HG02571 (cell line): ENCODE measurements around the gene CCDC106.

Source experiments
- ATAC-seq: cut with Tn5 transposase; IDR thresholded peaks from one replicate; pipeline ENCODE4 v1.9.1; 2021; ENCODE audit warnings: mild to moderate bottlenecking, moderate library complexity; ENCODE audit not compliant: unreplicated experiment

Gene CCDC106

DNA sequence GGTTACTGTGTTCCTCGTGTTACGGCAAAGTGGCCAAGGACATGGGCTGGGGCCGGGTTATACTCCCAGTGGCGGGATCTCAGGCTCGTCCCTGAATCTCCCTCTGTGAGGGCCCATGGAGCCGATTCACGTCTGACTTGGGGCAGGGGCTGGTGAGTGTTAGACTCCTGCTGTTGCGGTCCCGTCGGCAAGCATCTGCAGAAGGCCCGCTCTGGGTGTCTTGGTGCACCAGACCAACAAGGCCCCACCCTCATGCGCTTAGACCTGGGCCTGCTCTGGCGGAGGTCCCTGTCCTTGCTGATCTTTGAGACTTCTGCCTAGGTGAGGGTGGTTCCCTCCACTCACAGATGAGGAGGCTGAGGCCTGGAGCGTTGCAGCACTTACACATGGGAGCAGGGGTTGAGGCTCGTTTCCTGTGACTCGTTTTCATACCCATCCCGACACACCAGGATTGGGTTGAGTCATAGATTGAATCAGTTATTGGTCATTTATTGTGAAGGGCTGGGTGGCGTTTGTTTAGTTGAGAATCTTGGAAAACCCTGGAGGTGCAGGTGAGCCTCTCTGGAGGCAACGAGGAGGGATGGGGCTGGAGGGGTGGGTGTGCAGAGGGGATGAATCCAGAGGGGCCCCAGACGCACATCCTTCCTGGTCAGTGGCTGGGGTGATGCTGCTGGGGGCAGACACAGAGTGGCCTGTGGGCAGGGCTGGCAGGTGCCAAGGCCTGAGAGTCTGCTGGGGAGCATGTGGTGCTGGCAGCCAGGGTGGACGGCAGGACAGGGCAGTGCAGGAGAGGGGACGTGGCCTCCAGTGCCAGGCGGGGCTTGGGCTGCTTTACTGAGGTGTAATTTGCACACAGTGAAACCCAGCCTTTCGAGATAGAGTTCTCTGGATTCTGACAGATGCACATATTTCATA, 31.6 kb downstream of the CCDC106 start:
- ATAC-seq: no peak

DNA sequence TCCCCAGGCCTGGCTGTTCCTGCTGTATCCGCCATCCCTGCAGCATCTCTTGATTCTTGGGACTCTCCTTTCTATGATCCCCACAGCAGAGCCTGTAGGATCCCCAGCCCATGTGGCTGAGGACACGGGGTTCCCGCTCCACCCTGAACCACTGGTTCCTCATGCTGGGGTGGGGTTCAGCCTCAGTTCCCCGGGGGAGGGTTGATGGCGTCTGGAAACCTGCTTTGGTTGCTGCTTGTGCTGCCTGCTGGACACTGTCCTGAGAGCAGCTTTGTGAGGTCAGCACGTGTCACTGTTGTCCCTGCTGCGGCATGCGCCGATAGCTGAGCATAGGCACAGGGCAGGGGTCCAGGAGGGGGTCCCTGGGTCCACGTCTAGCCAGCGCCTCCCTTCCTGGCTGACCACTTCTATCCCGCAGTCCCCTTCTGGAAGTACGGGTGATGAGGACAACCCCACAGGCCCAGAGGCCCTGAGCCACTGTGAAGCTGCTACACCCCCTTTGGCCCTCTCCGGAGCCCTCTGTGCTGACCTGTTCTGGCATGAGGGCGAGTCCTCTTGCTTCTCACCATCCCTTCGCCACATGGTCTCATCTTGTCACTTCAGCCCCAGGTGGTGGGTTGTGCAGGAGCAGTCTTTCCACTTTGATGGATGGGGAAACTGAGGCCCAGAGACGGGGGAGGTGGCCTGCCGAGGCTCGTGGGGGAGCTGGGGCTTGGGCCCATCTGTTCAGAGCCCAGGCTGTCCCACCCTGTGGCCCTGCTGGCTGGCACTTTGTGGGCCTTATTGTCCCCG, 32.5 kb downstream of the CCDC106 start:
- ATAC-seq: no peak

DNA sequence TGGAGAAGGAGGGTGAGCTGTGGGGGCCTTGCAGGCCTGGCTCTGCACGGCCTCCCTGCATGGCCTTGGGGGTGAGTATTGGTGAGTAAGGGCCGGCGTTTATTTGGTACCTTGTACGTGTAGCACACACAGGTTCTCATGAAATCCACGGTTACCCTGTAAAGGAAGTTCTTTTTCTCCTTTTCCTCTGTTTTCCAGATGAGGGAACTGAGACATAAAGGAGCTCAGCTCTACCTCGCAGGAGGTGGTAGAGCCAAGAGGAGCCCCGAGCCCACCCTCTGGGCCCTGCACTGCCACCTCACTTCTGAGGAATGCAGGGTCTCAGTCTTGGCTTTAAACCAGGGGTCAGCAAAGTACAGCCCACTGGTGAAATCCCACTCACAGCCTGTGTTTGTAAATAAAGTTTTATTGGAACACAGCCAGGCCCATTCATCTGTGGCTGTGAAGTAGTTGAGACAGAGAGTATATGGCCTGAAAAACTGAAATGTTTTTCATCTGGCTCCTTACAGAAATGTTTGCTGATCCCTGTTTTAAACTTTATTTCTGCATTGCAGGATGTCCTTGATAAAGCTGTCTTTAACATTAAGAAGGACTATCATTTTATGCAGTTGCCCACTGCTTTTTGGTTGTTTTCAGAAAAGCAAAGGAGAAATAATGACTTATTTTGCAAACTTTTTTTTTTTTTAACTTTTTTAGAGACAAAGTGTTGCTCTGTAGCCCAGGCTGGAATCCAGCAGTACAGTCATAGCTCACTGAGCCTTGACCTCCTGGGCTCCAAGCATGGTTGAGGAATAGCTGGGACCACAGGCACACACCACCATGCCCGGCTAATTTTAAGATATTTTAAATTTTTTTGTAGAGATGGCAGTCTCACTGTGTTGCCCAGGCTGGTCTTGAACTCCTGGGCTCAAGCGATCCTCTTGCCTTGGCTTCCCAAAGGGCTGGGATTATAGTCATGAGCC, 33.4 kb downstream of the CCDC106 start:
- no peak for ATAC-seq

DNA sequence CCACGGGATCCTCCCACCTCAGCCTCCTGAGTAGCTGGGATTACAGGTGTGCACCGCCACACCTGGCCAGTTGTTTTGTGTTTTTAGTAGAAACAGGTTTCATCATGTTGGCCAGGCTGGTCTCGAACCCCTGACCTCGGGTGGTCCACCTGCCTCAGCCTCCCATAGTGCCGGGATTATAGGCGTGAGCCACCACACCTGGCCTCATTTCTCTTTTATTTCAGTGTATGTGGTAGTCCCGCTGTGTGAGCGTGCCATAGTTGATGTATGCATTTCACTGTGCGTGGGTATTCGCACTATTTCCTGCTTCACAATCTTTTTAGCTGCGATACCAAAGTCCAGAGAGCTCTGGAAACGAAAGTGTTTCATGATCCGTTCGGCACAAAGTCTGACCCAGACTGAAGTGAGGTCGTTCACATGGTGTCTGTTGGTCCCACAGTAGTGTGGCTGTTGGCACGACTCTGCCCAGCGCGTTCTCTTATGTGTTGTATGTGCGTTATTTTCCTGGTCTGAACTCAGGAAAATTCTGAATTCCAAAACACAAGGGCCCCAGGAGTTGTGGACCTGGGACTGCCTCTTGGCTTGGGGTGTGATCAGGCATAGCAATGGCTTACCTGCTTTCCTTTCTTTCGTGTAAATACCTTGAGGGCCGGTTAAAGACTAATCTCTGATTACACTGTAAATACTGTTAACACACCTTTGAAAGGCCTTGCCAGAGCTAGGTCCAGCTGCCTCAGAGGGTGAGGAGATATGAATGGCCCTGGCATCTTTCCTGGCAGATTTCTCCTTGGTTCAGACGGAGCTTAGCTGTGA, 35.6 kb downstream of the CCDC106 start:
- no peak for ATAC-seq

DNA sequence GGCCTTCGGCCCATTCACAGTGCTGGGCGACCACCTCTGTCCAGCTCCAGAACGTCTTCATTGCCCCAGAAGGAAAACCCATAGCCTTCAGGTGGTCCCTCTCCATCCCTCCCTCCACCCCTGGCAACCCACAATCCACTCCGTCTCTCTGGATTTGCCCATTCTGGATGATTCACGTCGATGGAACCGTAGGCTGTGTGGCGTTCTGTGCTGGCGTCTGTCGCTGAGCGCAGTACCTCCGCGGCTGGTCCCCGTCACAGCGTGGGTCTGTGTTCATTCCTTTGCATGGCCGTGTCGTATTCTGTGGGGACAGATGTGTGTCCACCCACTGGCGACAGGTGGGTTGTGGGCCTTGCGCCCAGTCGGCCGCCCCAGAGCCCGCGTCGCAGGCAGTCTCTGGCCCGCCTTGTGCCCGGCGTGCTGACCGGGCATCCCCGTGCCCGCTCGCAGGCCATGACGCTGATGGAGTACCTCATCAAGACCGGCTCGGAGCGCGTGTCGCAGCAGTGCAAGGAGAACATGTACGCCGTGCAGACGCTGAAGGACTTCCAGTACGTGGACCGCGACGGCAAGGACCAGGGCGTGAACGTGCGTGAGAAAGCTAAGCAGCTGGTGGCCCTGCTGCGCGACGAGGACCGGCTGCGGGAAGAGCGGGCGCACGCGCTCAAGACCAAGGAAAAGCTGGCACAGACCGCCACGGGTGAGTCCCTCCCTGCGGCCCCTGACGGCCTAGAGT, 37.1 kb downstream of the CCDC106 start:
- no peak for ATAC-seq

DNA sequence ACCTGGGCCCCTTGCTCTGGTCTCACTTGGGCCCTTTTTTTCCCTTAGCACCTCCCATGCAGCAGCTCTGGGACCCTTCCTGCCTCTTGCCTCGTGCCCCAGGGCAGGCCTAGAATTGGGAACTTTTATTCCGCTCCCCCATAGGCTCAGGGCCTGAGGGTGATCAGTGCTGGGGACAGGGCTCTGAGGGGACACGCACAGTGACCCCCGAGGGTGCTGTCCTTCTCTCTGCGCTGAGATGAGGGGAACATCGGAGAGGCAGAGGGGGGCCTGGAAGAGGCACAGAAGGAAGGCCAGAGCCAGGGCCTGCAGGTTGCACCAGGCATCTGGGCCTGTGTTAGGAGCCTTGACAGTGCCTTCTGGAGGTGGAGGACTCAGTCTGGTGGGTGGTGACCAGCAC, 37.8 kb downstream of the CCDC106 start:
- ATAC-seq: no peak

DNA sequence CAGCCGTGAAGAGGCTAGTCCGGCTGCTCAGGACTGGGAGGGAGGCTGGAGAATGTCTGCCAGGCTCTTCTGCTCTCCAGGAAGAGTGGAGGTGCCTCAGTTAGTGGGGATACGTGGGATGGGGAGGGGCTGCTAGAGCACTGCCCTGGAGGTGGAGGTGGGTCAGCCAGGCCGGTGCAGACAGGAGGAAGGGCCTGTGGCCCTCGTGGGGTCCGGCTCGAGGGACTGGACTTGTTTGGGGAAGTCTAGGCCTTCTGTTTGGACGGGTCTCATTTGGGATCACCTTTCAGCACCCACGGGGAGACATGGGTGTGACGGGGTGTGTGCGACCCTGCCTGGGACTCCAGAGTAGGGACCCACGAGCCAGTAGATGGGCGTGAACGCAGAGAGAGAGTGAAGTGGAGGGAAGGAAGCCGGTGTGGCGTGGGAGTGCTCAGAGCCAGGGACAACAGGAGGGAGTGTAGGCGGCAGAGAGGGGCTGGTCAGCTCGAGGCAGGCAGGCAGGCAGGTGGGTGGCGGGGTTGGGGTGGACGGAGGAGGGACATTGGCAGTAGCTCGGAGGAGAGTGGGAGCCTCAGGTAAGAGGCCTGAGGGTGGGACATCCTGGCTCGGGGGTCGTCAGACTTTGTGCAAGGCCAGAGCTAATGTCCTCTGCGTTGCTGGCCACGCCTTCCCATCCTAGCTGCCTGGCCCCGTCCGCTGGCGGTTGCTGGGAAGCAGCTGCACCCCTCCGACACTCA, 38.5 kb downstream of the CCDC106 start:
- ATAC-seq: no peak

DNA sequence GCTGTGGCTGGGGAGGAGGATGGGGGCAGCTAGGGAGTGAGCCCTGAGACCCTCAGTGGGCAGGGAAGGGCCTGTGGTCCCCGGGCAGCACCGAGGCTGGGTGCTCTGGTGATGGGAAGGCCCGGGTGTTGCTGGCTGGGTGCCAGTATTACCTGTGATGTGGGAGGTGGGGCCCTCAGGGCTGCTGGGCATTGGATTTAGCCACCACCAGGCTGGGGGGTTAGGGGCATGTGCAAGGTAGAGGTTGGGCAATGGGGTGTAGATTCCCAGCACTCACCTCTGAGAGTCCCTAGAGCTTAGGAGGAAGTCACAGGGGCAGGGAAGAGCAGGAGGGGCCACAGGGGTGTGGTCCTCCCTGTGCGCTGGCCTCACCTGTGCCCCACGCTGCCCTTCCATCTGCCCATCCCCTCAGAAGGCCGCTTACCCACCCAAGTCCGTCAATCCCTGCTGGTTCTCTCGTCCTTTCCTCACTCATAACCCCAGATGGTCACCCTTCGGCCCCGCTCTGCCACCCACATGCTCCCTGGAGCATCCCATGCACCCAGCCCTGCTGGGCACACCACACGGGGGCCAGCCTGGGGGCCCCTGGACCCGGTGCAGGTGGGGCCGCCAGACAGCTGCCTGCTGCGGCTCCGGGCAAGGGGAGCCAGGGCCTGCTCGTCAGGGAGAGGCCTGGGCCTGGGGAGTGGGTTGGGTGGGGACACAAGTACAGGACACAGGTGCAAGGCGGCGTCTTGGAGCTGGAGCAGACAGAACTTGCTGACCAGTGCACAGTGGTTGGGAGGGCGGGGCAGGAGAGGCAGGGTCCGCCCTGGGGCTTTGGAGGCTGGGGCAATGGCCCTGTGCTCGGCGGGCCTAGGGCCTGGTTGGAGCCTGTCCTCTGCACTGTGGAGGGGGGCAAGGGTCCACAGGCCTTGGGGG, 39.5 kb downstream of the CCDC106 start:
- ATAC-seq: no peak

DNA sequence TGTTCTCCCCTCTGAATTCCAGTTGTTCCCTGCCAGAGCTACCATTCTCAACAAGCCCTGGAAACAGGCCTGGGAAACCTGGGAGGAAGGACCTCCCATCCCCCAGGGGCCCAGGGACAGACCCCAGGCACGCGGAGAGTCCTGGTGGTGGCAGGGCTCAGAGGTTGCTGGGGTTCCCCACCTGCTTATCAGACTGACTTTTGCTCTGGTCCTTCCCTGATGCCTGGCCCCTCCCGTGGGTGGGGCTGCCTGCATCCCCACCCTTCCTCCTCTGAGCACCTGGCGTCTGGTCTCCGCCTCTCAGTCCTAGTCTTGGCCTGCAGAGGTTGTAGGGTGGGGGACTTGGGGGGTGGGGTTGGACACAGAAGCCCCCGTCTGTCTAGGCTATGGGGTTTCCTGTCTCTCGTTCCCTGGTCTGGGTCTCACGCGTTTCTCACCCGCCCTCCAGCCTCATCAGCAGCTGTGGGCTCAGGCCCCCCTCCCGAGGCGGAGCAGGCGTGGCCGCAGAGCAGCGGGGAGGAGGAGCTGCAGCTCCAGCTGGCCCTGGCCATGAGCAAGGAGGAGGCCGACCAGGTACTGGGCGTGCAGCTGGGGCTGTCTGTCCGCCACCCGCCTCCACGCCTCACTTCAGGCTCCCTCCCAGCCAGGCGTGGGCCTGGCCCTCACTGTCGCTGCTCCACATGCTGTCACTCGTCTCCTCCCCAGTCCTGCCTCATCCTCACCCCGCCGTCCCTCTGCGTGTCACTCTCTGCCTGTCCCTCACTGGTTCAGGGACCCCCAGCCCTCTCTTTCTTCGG, 40.6 kb downstream of the CCDC106 start:
- ATAC-seq: no peak

DNA sequence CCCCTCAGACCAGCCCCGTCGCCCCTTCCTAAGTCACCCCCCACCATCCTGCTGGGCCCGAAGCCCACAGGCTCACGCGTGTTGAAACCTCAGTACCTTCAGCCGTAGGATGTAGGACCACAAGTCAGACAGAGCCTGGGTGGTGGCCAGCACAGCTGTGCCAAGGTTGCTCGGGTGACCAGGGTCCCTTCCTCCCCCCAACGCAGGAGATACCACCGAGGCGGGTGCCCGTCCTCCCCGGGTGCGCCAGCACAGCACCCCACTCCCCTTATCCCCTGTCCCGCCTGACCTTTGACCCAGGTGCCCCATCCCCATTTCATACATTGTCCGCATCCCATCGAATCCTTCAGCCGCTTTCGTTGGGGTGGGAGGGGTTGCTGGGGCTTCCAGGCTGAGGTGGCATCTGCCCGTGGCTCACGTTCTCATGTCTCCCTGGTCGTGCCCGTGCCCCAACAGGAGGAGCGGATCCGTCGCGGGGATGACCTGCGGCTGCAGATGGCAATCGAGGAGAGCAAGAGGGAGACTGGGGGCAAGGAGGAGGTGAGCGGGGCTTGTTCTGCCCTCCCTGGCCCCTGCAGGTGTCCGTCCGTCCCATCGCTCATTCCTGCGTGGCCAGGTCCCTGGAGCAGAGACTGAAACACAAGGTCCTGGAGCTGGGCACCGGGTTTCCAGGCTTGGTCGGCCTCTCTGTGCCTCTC, 41.5 kb downstream of the CCDC106 start:
- ATAC-seq: no peak

DNA sequence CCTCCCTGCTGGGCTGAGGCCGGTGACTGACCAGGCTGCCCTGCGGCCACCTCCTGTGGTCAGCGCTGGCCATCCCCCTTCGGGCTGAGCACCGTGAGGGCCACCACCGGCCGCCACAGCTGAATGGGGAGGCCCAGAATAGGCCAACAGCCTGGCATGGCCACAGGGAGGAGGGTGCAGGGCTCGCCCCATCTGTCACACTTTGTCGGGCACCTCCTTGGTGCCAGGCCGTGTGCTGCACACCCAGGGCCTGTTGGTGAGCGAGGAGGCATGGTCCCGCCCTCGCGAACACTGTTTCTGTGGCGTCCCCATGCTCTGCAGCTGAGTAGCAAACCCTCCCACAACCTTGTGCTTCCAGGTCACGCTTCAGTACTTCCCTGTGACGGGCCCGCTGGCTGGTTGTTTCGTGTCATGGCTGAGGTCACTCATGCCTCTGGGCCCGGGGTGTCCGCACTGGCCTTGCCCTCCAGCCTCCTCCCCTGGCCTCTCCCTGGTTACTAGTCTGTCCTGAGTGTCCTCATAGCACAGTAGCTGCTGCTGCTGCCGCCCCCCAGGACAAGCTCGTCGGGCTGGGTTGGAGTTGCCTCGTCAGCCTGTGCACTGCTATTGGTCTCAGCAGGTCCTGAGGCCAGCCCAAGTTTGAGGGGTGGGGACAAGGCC, 42.2 kb downstream of the CCDC106 start:
- no peak for ATAC-seq

DNA sequence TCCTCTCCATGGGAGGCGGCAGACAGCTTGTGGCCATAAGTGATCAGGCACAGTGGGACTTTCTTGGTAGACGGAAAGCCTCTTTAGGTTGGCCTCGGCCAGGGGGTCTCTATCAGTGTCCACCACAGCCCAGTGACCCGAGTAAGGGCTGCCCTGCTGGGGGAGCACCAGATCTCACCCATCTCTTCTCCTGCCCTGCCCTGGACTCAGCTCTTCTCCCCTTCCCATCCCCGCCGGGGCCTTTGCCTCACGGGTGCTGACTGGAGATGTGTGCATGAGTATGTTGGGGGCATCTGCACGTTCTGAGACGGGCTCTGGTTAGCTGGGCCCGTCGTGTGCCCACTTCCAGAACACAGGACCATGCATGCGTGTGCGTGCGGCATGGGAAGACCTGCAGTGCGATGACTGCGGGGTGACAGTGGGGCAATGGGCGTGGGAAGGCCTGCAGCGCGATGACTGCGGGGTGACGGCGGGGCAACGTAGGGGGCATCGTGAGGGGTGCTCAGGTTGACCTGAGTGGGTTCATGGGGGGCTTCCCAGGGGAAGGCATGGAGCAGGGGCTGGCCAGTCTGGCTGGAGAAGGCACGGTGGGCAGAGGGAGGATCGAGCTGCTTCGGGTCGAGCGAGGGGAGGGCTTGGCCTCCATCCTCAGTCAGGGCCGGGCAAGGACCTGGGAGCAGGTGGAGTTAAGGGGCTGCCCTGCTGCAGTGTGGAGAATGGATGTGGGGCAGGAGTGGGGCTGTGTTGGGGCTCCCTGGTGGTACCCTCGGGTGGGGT, 42.9 kb downstream of the CCDC106 start:
- no peak for ATAC-seq

DNA sequence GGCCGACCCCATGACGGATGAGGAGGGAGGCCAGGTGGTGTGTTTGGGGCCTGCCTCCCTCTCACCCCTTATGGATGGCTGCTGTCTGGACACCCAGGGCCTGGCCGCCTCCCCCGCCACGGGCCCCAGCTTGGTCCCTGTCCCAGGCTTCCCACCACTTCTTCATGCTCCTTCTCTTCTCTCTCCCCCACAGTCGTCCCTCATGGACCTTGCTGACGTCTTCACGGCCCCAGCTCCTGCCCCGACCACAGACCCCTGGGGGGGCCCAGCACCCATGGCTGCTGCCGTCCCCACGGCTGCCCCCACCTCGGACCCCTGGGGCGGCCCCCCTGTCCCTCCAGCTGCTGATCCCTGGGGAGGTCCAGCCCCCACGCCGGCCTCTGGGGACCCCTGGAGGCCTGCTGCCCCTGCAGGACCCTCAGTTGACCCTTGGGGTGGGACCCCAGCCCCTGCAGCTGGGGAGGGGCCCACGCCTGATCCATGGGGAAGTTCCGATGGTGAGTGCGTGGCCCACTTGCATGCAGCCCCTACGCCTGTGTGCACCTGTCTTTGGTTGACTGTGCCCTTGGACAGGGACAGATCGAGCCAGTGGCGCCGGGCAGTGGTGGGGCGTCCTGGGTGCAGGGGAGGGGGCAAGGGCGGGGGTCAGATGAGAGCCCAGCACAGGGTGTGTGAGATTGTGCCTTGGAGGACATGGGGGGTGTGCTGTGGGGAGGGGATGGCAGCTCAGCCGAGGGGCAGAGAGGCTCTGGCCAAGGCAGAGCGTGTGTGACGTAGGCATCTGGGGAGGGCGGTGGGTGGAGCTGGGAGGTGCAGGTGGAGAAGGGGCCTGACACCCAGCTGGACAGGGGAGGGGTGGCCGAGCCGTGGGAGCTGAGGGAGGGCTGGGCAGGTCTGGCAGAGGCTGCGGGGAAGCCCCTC, 43.8 kb downstream of the CCDC106 start:
- no peak for ATAC-seq

DNA sequence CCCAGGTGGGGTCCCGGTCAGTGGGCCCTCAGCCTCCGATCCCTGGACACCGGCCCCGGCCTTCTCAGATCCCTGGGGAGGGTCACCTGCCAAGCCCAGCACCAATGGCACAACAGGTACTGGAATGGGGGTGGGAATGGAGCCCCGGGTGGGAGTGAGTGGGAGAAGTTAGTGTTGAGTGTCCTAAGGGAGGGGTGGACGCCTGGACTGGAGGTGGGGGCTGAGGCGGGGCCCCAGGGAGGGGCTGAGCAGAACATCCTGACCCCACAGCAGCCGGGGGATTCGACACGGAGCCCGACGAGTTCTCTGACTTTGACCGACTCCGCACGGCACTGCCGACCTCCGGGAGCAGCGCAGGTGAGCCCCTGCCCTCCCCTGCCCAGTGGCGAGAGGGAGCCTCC, 44.7 kb downstream of the CCDC106 start:
- ATAC-seq: no peak
